ENCODE data around the gene PRIMPOL.
A peak's percentile ranks its signal among the peaks of the same experiment; 100 is the strongest.

PRIMPOL gene

GRCh38 chr4:184644553-184645307 is 4.8 kb upstream of the PRIMPOL start:
- WGBS, result 78% methylated on average over 5 of the region's 9 CpGs
- Histone ChIP-seq H3K36me3 (ENCODE audit: control insufficient read depth in 1 of 2, insufficient read depth in 2 of 2, low read depth in 1 of 2, low read length in 2 of 2) (peaks cover 8 to 44% of the 10 kb centered on the region in 2 experiments), H3K18ac (ENCODE audit: low read depth in 1 of 2, low read length in 2 of 2) (peak overlapping the region in 1 of 2 experiments; percentile 46), H2BK12ac (ENCODE audit: low read length in 2 of 2) (no peak overlapping the region), H2AK5ac (ENCODE audit: low read length, severe bottlenecking) (peak overlapping the region; percentile 93), H3K27ac (ENCODE audit: low read length, poor library complexity, severe bottlenecking) (peak overlapping the region; percentile 92), H2BK15ac (ENCODE audit: low read depth, poor library complexity, severe bottlenecking) (no peak overlapping the region), H3K79me1 (replicated peaks; ENCODE audit: low read length, poor library complexity, severe bottlenecking) (peaks cover 1% of the 10 kb centered on the region), H3K14ac (ENCODE audit: low read length in 2 of 2) (no peak overlapping the region), H3K4ac (ENCODE audit: low read depth in 1 of 2, low read length in 2 of 2) (no peak overlapping the region), H3K27me3 (ENCODE audit: control insufficient read depth in 1 of 2, insufficient read depth in 1 of 2, low read length in 2 of 2) (no peaks in the 10 kb centered on the region), H2BK120ac (ENCODE audit: low read depth, low read length) (no peak overlapping the region), H3K9ac (ENCODE audit: low read length) (peak overlapping the region; percentile 70), H2AFZ (ENCODE audit: low read depth, low read length) (no peak overlapping the region), H3K4me2 (ENCODE audit: low read length, poor library complexity, severe bottlenecking) (peak overlapping the region; percentile 68), H4K8ac (ENCODE audit: low read length) (no peak overlapping the region), H3K4me3 (ENCODE audit: insufficient read depth in 1 of 2, low read depth in 1 of 2, low read length in 2 of 2) (no peak overlapping the region), H4K91ac (ENCODE audit: low read length) (no peak overlapping the region), H3K9me3 (ENCODE audit: control insufficient read depth, low read length) (no peaks in the 10 kb centered on the region), H2BK5ac (ENCODE audit: low read depth, low read length, poor library complexity, severe bottlenecking) (peak overlapping the region; percentile 53), H3K23ac (ENCODE audit: low read length in 2 of 2) (peak overlapping the region in 1 of 2 experiments; percentile 34), H3K4me1 (ENCODE audit: control insufficient read depth, insufficient read depth, low read depth, low read length) (peaks cover 2% of the 10 kb centered on the region)
- peak; percentile 61 for DNase-seq

- Histone ChIP-seq H3K27ac (ENCODE audit: low read length, poor library complexity, severe bottlenecking) (peak overlapping the region; percentile 62), H3K4ac (ENCODE audit: low read depth in 1 of 2, low read length in 2 of 2) (no peak overlapping the region), H2BK15ac (ENCODE audit: low read depth, poor library complexity, severe bottlenecking) (no peak overlapping the region), H3K4me3 (ENCODE audit: insufficient read depth in 1 of 2, low read depth in 1 of 2, low read length in 2 of 2) (peak overlapping the region in 1 of 2 experiments; percentile 20), H2BK120ac (ENCODE audit: low read depth, low read length) (no peak overlapping the region), H4K91ac (ENCODE audit: low read length) (no peak overlapping the region), H3K9ac (ENCODE audit: low read length) (peak overlapping the region; percentile 92), H3K36me3 (ENCODE audit: control insufficient read depth in 1 of 2, insufficient read depth in 2 of 2, low read depth in 1 of 2, low read length in 2 of 2) (peaks cover 8 to 33% of the 10 kb centered on the region in 2 experiments), H2BK12ac (ENCODE audit: low read length in 2 of 2) (no peak overlapping the region), H3K4me2 (ENCODE audit: low read length, poor library complexity, severe bottlenecking) (peak overlapping the region; percentile 55), H4K8ac (ENCODE audit: low read length) (no peak overlapping the region), H3K27me3 (ENCODE audit: control insufficient read depth in 1 of 2, insufficient read depth in 1 of 2, low read length in 2 of 2) (no peaks in the 10 kb centered on the region), H2AK5ac (ENCODE audit: low read length, severe bottlenecking) (no peak overlapping the region), H3K9me3 (ENCODE audit: control insufficient read depth, low read length) (no peaks in the 10 kb centered on the region), H3K14ac (ENCODE audit: low read length in 2 of 2) (no peak overlapping the region), H3K4me1 (ENCODE audit: control insufficient read depth, insufficient read depth, low read depth, low read length) (peaks cover 2% of the 10 kb centered on the region), H3K23ac (ENCODE audit: low read length in 2 of 2) (no peak overlapping the region), H3K79me1 (replicated peaks; ENCODE audit: low read length, poor library complexity, severe bottlenecking) (peaks cover 8% of the 10 kb centered on the region), H3K18ac (ENCODE audit: low read depth in 1 of 2, low read length in 2 of 2) (peak overlapping the region in 1 of 2 experiments; percentile 21), H2BK5ac (ENCODE audit: low read depth, low read length, poor library complexity, severe bottlenecking) (no peak overlapping the region), H2AFZ (ENCODE audit: low read depth, low read length) (no peak overlapping the region)
- 42% methylated on average over 2 of the region's 6 CpGs for WGBS
- peak; percentile 16 for DNase-seq
Measured at GRCh38 chr4:184645904-184646610, 3.5 kb upstream of the PRIMPOL start.

GRCh38 chr4:184647266-184648053 is 2.1 kb upstream of the PRIMPOL start:
- Histone ChIP-seq H3K4ac (ENCODE audit: low read depth in 1 of 2, low read length in 2 of 2) (no peak overlapping the region), H3K4me1 (ENCODE audit: control insufficient read depth, insufficient read depth, low read depth, low read length) (peaks cover 2% of the 10 kb centered on the region), H3K4me2 (ENCODE audit: low read length, poor library complexity, severe bottlenecking) (peak overlapping the region; percentile 71), H2BK5ac (ENCODE audit: low read depth, low read length, poor library complexity, severe bottlenecking) (no peak overlapping the region), H2BK12ac (ENCODE audit: low read length in 2 of 2) (no peak overlapping the region), H4K8ac (ENCODE audit: low read length) (no peak overlapping the region), H2BK15ac (ENCODE audit: low read depth, poor library complexity, severe bottlenecking) (peak overlapping the region; percentile 45), H3K27me3 (ENCODE audit: control insufficient read depth in 1 of 2, insufficient read depth in 1 of 2, low read length in 2 of 2) (no peaks in the 10 kb centered on the region), H2AFZ (ENCODE audit: low read depth, low read length) (no peak overlapping the region), H3K18ac (ENCODE audit: low read depth in 1 of 2, low read length in 2 of 2) (peak overlapping the region in 1 of 2 experiments; percentile 93), H4K91ac (ENCODE audit: low read length) (no peak overlapping the region), H3K4me3 (ENCODE audit: insufficient read depth in 1 of 2, low read depth in 1 of 2, low read length in 2 of 2) (peak overlapping the region; percentile 90 to 96), H3K36me3 (ENCODE audit: control insufficient read depth in 1 of 2, insufficient read depth in 2 of 2, low read depth in 1 of 2, low read length in 2 of 2) (peaks cover 5 to 25% of the 10 kb centered on the region in 2 experiments), H2BK120ac (ENCODE audit: low read depth, low read length) (no peak overlapping the region), H3K79me1 (replicated peaks; ENCODE audit: low read length, poor library complexity, severe bottlenecking) (peaks cover 8% of the 10 kb centered on the region), H3K23ac (ENCODE audit: low read length in 2 of 2) (no peak overlapping the region), H2AK5ac (ENCODE audit: low read length, severe bottlenecking) (no peak overlapping the region), H3K27ac (ENCODE audit: low read length, poor library complexity, severe bottlenecking) (peak overlapping the region; percentile 64), H3K14ac (ENCODE audit: low read length in 2 of 2) (no peak overlapping the region), H3K9ac (ENCODE audit: low read length) (peak overlapping the region; percentile 92), H3K9me3 (ENCODE audit: control insufficient read depth, low read length) (no peaks in the 10 kb centered on the region)
- peak; percentile 65 for DNase-seq
- whole genome bisulfite sequencing, result 46% methylated on average over 6 of the region's 7 CpGs

GRCh38 chr4:184648054-184648312 is 1.6 kb upstream of the PRIMPOL start:
- Histone ChIP-seq H3K4me1 (ENCODE audit: control insufficient read depth, insufficient read depth, low read depth, low read length) (peaks cover 2% of the 10 kb centered on the region), H2AK5ac (ENCODE audit: low read length, severe bottlenecking) (no peak overlapping the region), H2BK12ac (ENCODE audit: low read length in 2 of 2) (no peak overlapping the region), H3K27me3 (ENCODE audit: control insufficient read depth in 1 of 2, insufficient read depth in 1 of 2, low read length in 2 of 2) (no peaks in the 10 kb centered on the region), H3K4me2 (ENCODE audit: low read length, poor library complexity, severe bottlenecking) (peak overlapping the region; percentile 71), H3K36me3 (ENCODE audit: control insufficient read depth in 1 of 2, insufficient read depth in 2 of 2, low read depth in 1 of 2, low read length in 2 of 2) (peaks cover 5 to 24% of the 10 kb centered on the region in 2 experiments), H2BK120ac (ENCODE audit: low read depth, low read length) (no peak overlapping the region), H2BK15ac (ENCODE audit: low read depth, poor library complexity, severe bottlenecking) (no peak overlapping the region), H3K9ac (ENCODE audit: low read length) (peak overlapping the region; percentile 92), H4K91ac (ENCODE audit: low read length) (no peak overlapping the region), H3K14ac (ENCODE audit: low read length in 2 of 2) (no peak overlapping the region), H3K27ac (ENCODE audit: low read length, poor library complexity, severe bottlenecking) (peak overlapping the region; percentile 64), H3K4ac (ENCODE audit: low read depth in 1 of 2, low read length in 2 of 2) (no peak overlapping the region), H3K18ac (ENCODE audit: low read depth in 1 of 2, low read length in 2 of 2) (peak overlapping the region in 1 of 2 experiments; percentile 93), H4K8ac (ENCODE audit: low read length) (no peak overlapping the region), H3K9me3 (ENCODE audit: control insufficient read depth, low read length) (no peaks in the 10 kb centered on the region), H3K79me1 (replicated peaks; ENCODE audit: low read length, poor library complexity, severe bottlenecking) (peaks cover 8% of the 10 kb centered on the region), H3K23ac (ENCODE audit: low read length in 2 of 2) (no peak overlapping the region), H2BK5ac (ENCODE audit: low read depth, low read length, poor library complexity, severe bottlenecking) (peak overlapping the region; percentile 0), H2AFZ (ENCODE audit: low read depth, low read length) (no peak overlapping the region), H3K4me3 (ENCODE audit: insufficient read depth in 1 of 2, low read depth in 1 of 2, low read length in 2 of 2) (peak overlapping the region; percentile 90 to 96)
- DNase-seq, result peak; percentile 49
- under 1% methylated on average over 6 of the region's 6 CpGs for WGBS

Data from mesenchymal stem cell (in vitro differentiated cells and primary cell).